PC-9 (cell line): ENCODE measurements around the gene ADCY4.

Experiments
- CTCF ChIP-seq: fragments of 200-600 bp; sonication (generic); conservative IDR thresholded peaks from 2 replicates; pipeline ENCODE4 v1.6.1; 2017; ENCODE audit warnings: mixed run types, antibody characterized with exemption, mild to moderate bottlenecking, moderate library complexity
- EZH2 ChIP-seq: fragments of 200-600 bp; sonication (generic); IDR thresholded peaks from 2 replicates; pipeline ENCODE4 v1.8.0; 2017; ENCODE audit warnings: antibody characterized with exemption, low read depth

- TF ChIP-seq CTCF (no peak), EZH2 (no peak)
Measured at GRCh38 chr14:24286996-24287395, 47.9 kb downstream of the ADCY4 start.
